HUES6 (cell line): ENCODE data around the gene FOXJ3.

Source experiments
- H3K27ac ChIP-seq: 2 replicates; pipeline ENCODE4 v1.7.0; 2013; ENCODE audit warnings: low read depth, mild to moderate bottlenecking, low read length, inconsistent platforms
- H3K27me3 ChIP-seq: 2 replicates; pipeline ENCODE4 v1.6.1; 2013; ENCODE audit warnings: low read length; ENCODE audit not compliant: control insufficient read depth, insufficient read depth
- H3K36me3 ChIP-seq: 2 replicates; pipeline ENCODE4 v1.6.1; 2013; ENCODE audit warnings: low read length; ENCODE audit not compliant: control insufficient read depth, insufficient read depth
- H3K4me1 ChIP-seq: 2 replicates; pipeline ENCODE4 v1.6.1; 2013; ENCODE audit warnings: low read length; ENCODE audit not compliant: control insufficient read depth, insufficient read depth
- H3K4me3 ChIP-seq: 2 replicates; pipeline ENCODE4 v1.5.1; 2013; ENCODE audit warnings: low read depth, low read length
- H3K9ac ChIP-seq: one replicate; pipeline ENCODE4 v1.6.1; 2013; ENCODE audit warnings: mild to moderate bottlenecking, low read length
- H3K9me3 ChIP-seq: 2 replicates; pipeline ENCODE4 v1.6.1; 2013; ENCODE audit warnings: low read depth, low read length; ENCODE audit not compliant: control insufficient read depth, insufficient read depth

The FOXJ3 gene

GRCh38 chr1:42127767-42128166 is 207.3 kb downstream of the FOXJ3 start:
- Histone ChIP-seq H3K4me1 (no peaks in the 10 kb centered on the region), H3K27me3 (peaks cover 13% of the 10 kb centered on the region; the same call in 1 of the 2 replicates), H3K27ac (no peak overlapping the region), H3K36me3 (no peaks in the 10 kb centered on the region), H3K4me3 (no peak overlapping the region), H3K9ac (no peak overlapping the region), H3K9me3 (no peaks in the 10 kb centered on the region)
